B cell (primary cell): Measurements from ENCODE around the gene PXMP4. TPM values are rescaled to one million over a fixed set of nuclear protein-coding genes. Genes with fewer than 3 reads are reported as not detected.

ENCODE experiments used
- ATAC-seq: fragments of 200-7000 bp; cut with Tn5 transposase; one replicate; pipeline ENCODE4 v1.10.0; 2021; ENCODE audit warnings: low read depth, mild to moderate bottlenecking, moderate number of reproducible peaks, moderate library complexity
- CTCF ChIA-PET: fragments of 350-600 bp; sonication (Branson Sonifier 250); formaldehyde crosslinking; loops from one replicate; lab custom pipeline; 2021; ENCODE audit warnings: antibody characterized with exemption, inconsistent platforms; lab: Charles Lee
- POLR2A ChIA-PET: fragments of 350-600 bp; sonication (Branson Sonifier 250); formaldehyde crosslinking; loops from one replicate; lab custom pipeline; 2021; ENCODE audit warnings: antibody characterized with exemption; lab: Charles Lee
- DNase-seq: peaks from one replicate; pipeline ENCODE4 v3.0.0; 2013
- H2AFZ ChIP-seq: 2 replicates; pipeline ENCODE4 v1.6.1; 2012; ENCODE audit warnings: mild to moderate bottlenecking, low read depth, low read length; ENCODE audit not compliant: insufficient read depth, poor library complexity, severe bottlenecking
- H3K27ac ChIP-seq, 2 donors: 1 replicate in 1 of 2; 2 replicates in 1 of 2; pipeline ENCODE4 v1.5.1; 2012 to 2013; ENCODE audit warnings: low read length in 2 of 2, mild to moderate bottlenecking in 2 of 2, moderate library complexity in 1 of 2
- H3K27me3 ChIP-seq, 4 experiments: fragments of 200-600 bp in 1 of 4; sonication (generic) in 1 of 4; replicated peaks in 1 of 4; 1 replicate in 2 of 4; 2 replicates in 2 of 4; pipeline versions ENCODE4 v1.6.1 to v1.7.0; 2013 to 2016; ENCODE audit warnings: low read length in 3 of 4, mild to moderate bottlenecking in 2 of 4, mixed read lengths in 1 of 4, moderate library complexity in 1 of 4; ENCODE audit not compliant: insufficient read depth in 4 of 4, control insufficient read depth in 3 of 4; ENCODE audit errors: control extremely low read depth in 1 of 4
- H3K36me3 ChIP-seq, 2 experiments: replicated peaks in 1 of 2; 1 replicate in 1 of 2; 2 replicates in 1 of 2; pipeline versions ENCODE4 v1.6.1 to v1.7.1; 2013; ENCODE audit warnings: low read length in 1 of 2; ENCODE audit not compliant: insufficient read depth in 2 of 2, control insufficient read depth in 1 of 2; ENCODE audit errors: control extremely low read depth in 1 of 2, extremely low read depth in 1 of 2
- H3K4me1 ChIP-seq, 2 donors: fragments of 200-600 bp in 1 of 2; sonication (generic) in 1 of 2; 1 replicate in 1 of 2; 2 replicates in 1 of 2; pipeline versions ENCODE4 v1.5.1 to v1.6.1; 2013 to 2017; ENCODE audit warnings: low read length in 2 of 2; ENCODE audit not compliant: control insufficient read depth in 2 of 2, insufficient read depth in 2 of 2
- H3K4me2 ChIP-seq: replicated peaks from 2 replicates; pipeline ENCODE3; 2012; ENCODE audit warnings: mild to moderate bottlenecking, low read depth, low read length; ENCODE audit not compliant: poor library complexity, severe bottlenecking
- H3K4me3 ChIP-seq, 5 experiments: fragments of 200-600 bp in 1 of 5; sonication (generic) in 1 of 5; 1 replicate in 3 of 5; 2 replicates in 2 of 5; pipeline versions ENCODE4 v1.5.1 to v1.7.0; 2011 to 2016; ENCODE audit warnings: low read length in 4 of 5, mild to moderate bottlenecking in 4 of 5, low read depth in 2 of 5, control low read depth in 1 of 5, moderate library complexity in 1 of 5; ENCODE audit not compliant: insufficient read depth in 1 of 5; ENCODE audit errors: control extremely low read depth in 1 of 5, extremely low read depth in 1 of 5
- H3K79me2 ChIP-seq: fragments of 200-600 bp; sonication (generic); one replicate; pipeline ENCODE4 v1.6.0; 2016; ENCODE audit warnings: low read length; ENCODE audit not compliant: control insufficient read depth, insufficient read depth
- H3K9ac ChIP-seq: fragments of 200-600 bp; sonication (generic); 2 replicates; pipeline ENCODE4 v1.6.1; 2017; ENCODE audit warnings: mild to moderate bottlenecking, low read length, moderate library complexity
- H3K9me3 ChIP-seq, 3 donors: one replicate each; pipeline versions ENCODE4 v1.6.1 to v1.7.1; 2013; ENCODE audit warnings: low read length in 2 of 3; ENCODE audit not compliant: control insufficient read depth in 2 of 3, insufficient read depth in 1 of 3; ENCODE audit errors: control extremely low read depth in 1 of 3
- H4K20me1 ChIP-seq: 2 replicates; pipeline ENCODE4 v1.6.0; 2012; ENCODE audit warnings: mild to moderate bottlenecking, low read length; ENCODE audit not compliant: insufficient read depth, control insufficient read depth, poor library complexity, severe bottlenecking
- H3K27ac Mint-ChIP-seq: one replicate; pipeline ENCODE4 v1.8.0; 2021; ENCODE audit warnings: mixed read lengths
- H3K27me3 Mint-ChIP-seq: one replicate; pipeline ENCODE4 v1.8.0; 2021; ENCODE audit warnings: mixed read lengths
- H3K4me1 Mint-ChIP-seq: one replicate; pipeline ENCODE4 v1.8.0; 2021; ENCODE audit warnings: mixed read lengths
- H3K4me3 Mint-ChIP-seq: one replicate; pipeline ENCODE4 v1.8.0; 2021; ENCODE audit warnings: mixed read lengths
- H3K9me3 Mint-ChIP-seq: one replicate; pipeline ENCODE4 v1.8.0; 2022; ENCODE audit warnings: mixed read lengths; ENCODE audit not compliant: insufficient read depth
- CTCF ChIP-seq: fragments of 200-600 bp; IDR thresholded peaks from one replicate; pipeline ENCODE4 v1.8.0; 2022; ENCODE audit warnings: antibody characterized with exemption, mild to moderate bottlenecking
- EZH2 ChIP-seq: IDR thresholded peaks from 2 replicates; pipeline ENCODE4 v1.6.1; 2012; ENCODE audit warnings: borderline replicate concordance, low read depth, mild to moderate bottlenecking, moderate library complexity, low read length; ENCODE audit not compliant: insufficient read depth, poor library complexity, severe bottlenecking
- WGBS: methylation state at CpG from one replicate; pipeline ENCODE4 v1.1.5; 2013; ENCODE audit warnings: missing lambda C conversion rate; ENCODE audit not compliant: insufficient coverage; 5-methylcytosine and 5-hydroxymethylcytosine counted together
- intact Hi-C: fragments of 100-400 bp; cut with micrococcal nuclease; formaldehyde crosslinking; loops from one replicate; pipeline ENCODE4 v1.10.0; 2022
- polyA plus RNA-seq: library from polyadenylated mRNA; depleted of rRNA; stranded (reverse); fragments of >200 nt; gene quantifications from 2 replicates; pipeline ENCODE4 v1.2.3, GENCODE V29; 2012
- total RNA-seq, 2 donors: library from RNA; stranded (reverse); fragments of 120-200 nt in 1 of 2; gene quantifications; 1 replicate in 1 of 2; 2 replicates in 1 of 2; pipeline versions ENCODE4 v1.2.3 to v1.2.4, GENCODE V29; 2013 to 2022

PXMP4 gene
- total and polyA plus RNA-seq, 2 donors (not counting 1 experiment from before 2014, with no cell fraction given): 5.0 to 6.6 TPM

- Histone ChIP-seq H2AFZ (no peak overlapping the region), H3K27ac (no peak overlapping the region), H3K27me3 (no peaks in the 10 kb centered on the region), H3K9me3 (peaks cover 0 to 8% (median 5%) of the 10 kb centered on the region in 3 donors), H3K79me2 (no peaks in the 10 kb centered on the region), H3K4me3 (no peak overlapping the region), H3K36me3 (peaks cover 7 to 42% of the 10 kb centered on the region in 2 experiments), H3K9ac (no peak overlapping the region), H3K4me2 (no peak overlapping the region), H4K20me1 (no peaks in the 10 kb centered on the region), H3K4me1 (peaks cover 10 to 15% of the 10 kb centered on the region in 2 donors)
- ChIA-PET CTCF (interaction anchor here (4.0 kb wide), 1 partner anchor 20 kb away, joined by 16 read pairs; no protein-coding TSS in a partner anchor), POLR2A (interaction anchor here (0.7 kb wide), 1 partner anchor 20 kb away, joined by 3 read pairs; no protein-coding TSS in a partner anchor)
- no peak for TF ChIP-seq EZH2
- TF ChIP-seq CTCF: no peak
- no peaks in the 10 kb centered on the region for H3K9me3 Mint-ChIP-seq
- peaks cover 16% of the 10 kb centered on the region for H3K4me1 Mint-ChIP-seq
- DNase-seq: no peak
- intact Hi-C loops: no loop called here
- no peak for ATAC-seq
- WGBS: 100% methylated on average over 2 of the region's 7 CpGs
- H3K27ac Mint-ChIP-seq: no peak overlapping the region
- no peaks in the 10 kb centered on the region for H3K27me3 Mint-ChIP-seq
- H3K4me3 Mint-ChIP-seq: no peak overlapping the region
These were observed 33.0 kb upstream of the PXMP4 start for GRCh38 chr20:33753143-33753542.

GRCh38 chr20:33751775-33752174 lies 31.7 kb upstream of the PXMP4 start:
- ATAC-seq (no peak), DNase-seq (no peak)
- H3K36me3 ChIP-seq: peaks cover 7 to 39% of the 10 kb centered on the region in 2 experiments
- no peak overlapping the region for H3K4me2 ChIP-seq
- ChIA-PET CTCF (interaction anchor here (0.5 to 1.1 kb wide), 3 partner anchors 13 to 39 kb away, joined by 3 read pairs; no protein-coding TSS in a partner anchor), POLR2A (interaction anchor here (0.6 kb wide), 1 partner anchor 29 kb away, joined by 5 read pairs; no protein-coding TSS in a partner anchor)
- Mint-ChIP-seq H3K4me1 (peaks cover 14% of the 10 kb centered on the region), H3K4me3 (no peak overlapping the region), H3K27ac (no peak overlapping the region), H3K27me3 (no peaks in the 10 kb centered on the region), H3K9me3 (no peaks in the 10 kb centered on the region)
- H2AFZ ChIP-seq: no peak overlapping the region
- no peaks in the 10 kb centered on the region for H3K79me2 ChIP-seq
- no peak for TF ChIP-seq CTCF
- TF ChIP-seq EZH2: no peak
- 100% methylated on average over 2 of the region's 4 CpGs for WGBS
- peaks cover 10 to 13% of the 10 kb centered on the region in 2 donors for H3K4me1 ChIP-seq
- H3K9me3 ChIP-seq: peaks cover 0 to 1% (median 0%) of the 10 kb centered on the region in 3 donors
- H4K20me1 ChIP-seq: no peaks in the 10 kb centered on the region
- no peaks in the 10 kb centered on the region for H3K27me3 ChIP-seq
- no peak overlapping the region for H3K27ac ChIP-seq
- no peak overlapping the region for H3K9ac ChIP-seq
- intact Hi-C loops: no loop called here
- H3K4me3 ChIP-seq: no peak overlapping the region
